ENCODE measurements around the gene MTA3.

The MTA3 gene

DNA sequence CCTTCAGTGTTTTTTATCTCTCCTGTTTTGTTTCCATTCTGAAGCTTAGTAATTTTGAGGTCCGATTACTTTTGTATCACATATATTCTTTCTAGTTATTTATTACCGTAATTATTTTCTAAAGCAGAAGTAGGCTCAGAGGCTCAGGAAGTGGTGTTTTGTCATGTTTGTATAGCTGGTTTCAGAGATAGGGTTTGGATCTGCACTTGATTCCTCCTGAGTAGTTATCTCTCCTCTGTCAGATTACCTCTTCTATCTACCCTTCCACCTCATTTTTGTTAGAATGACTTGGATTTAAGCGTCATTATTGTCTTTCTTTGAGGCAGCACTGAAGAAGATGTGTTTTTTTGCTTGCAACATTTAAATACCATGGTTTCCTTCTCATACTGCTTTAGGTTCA lies 95.4 kb downstream of the MTA3 start:
- Histone ChIP-seq H3K4me3 (ENCODE audit: insufficient read length, low read depth) (no peak overlapping the region), H3K36me3 (ENCODE audit: insufficient read depth, insufficient read length, low read length) (peaks cover 17% of the 10 kb centered on the region), H3K9me3 (ENCODE audit: insufficient read depth, low read length) (no peaks in the 10 kb centered on the region), H3K27me3 (ENCODE audit: insufficient read depth, insufficient read length) (no peaks in the 10 kb centered on the region), H3K9ac (ENCODE audit: insufficient read length, low read depth) (no peak overlapping the region), H3K4me1 (ENCODE audit: insufficient read depth, insufficient read length) (no peaks in the 10 kb centered on the region)
- no peak for TF ChIP-seq YY1 (IDR thresholded peaks at IDR 0.05; ENCODE audit: insufficient read depth, insufficient read length)
- no peak for DNase-seq (ENCODE audit: low read depth, low spot score)

DNA sequence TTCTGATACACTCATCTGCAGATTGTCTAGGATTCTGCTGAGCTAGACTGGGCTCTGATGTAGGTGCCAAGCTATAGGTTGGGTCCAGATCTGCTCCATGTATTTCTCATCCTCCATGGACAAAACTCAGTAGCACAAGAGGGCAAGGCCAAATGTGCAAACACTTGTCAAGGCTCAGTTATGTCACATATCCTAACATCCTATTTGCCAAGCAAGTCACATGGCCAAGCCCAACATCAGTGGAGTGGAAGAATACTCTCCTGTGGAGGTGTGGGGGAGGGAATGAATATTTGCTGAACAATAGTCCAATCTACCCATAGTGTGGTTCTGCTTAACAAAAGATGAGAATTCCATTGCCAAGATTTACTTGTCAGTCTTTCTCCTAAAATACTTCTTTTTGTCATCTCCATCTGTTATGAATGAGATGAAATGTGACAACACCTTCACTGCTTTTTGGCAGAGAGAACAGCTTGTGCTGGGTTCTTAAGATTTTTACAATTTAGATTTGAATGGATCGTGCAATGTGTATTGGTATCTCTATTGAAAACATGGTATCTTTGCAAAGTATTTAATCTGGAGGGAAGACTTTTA lies 105.7 kb downstream of the MTA3 start:
- no peak overlapping the region for H3K4me3 ChIP-seq (ENCODE audit: insufficient read length, low read depth)
- no peaks in the 10 kb centered on the region for H3K9me3 ChIP-seq (ENCODE audit: insufficient read depth, low read length)
- no peaks in the 10 kb centered on the region for H3K27me3 ChIP-seq (ENCODE audit: insufficient read depth, insufficient read length)
- peaks cover 8% of the 10 kb centered on the region for H3K36me3 ChIP-seq (ENCODE audit: insufficient read depth, insufficient read length, low read length)
- no peak for TF ChIP-seq YY1 (IDR thresholded peaks at IDR 0.05; ENCODE audit: insufficient read depth, insufficient read length)
- TF ChIP-seq SUZ12 (IDR thresholded peaks at IDR 0.05; ENCODE audit: extremely low read depth, insufficient read depth, insufficient read length): no peak
- no peak for TF ChIP-seq ZNF274 (IDR thresholded peaks at IDR 0.05; ENCODE audit: low read depth, low read length)
- H3K9ac ChIP-seq (ENCODE audit: insufficient read length, low read depth): no peak overlapping the region
- H3K4me1 ChIP-seq (ENCODE audit: insufficient read depth, insufficient read length): no peaks in the 10 kb centered on the region
- DNase-seq (ENCODE audit: low read depth, low spot score): no peak

DNA sequence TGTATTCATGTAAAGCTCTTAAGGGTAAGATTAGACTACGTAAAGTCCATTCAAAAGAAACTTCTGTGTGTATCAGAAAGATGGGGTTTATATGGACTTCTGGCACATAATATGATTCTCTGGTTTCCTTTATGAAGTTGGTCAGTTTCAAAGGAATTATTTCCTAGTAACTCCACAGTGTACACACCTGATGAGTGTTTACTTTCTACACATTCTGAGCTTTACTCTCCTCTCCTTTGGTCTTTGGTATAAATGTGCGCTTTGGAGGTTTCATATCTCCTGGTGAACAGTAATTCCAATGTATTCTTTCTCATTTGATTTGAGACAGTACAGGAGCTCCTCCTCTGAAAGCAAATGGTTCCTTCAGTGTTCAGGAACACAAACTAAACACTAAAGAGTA lies 107.4 kb downstream of the MTA3 start:
- TF ChIP-seq SUZ12 (IDR thresholded peaks at IDR 0.05; ENCODE audit: extremely low read depth, insufficient read depth, insufficient read length) (no peak), YY1 (IDR thresholded peaks at IDR 0.05; ENCODE audit: insufficient read depth, insufficient read length) (no peak), ZNF274 (IDR thresholded peaks at IDR 0.05; ENCODE audit: low read depth, low read length) (no peak)
- Histone ChIP-seq H3K9ac (ENCODE audit: insufficient read length, low read depth) (no peak overlapping the region), H3K9me3 (ENCODE audit: insufficient read depth, low read length) (no peaks in the 10 kb centered on the region), H3K4me3 (ENCODE audit: insufficient read length, low read depth) (no peak overlapping the region), H3K36me3 (ENCODE audit: insufficient read depth, insufficient read length, low read length) (peaks cover 8% of the 10 kb centered on the region), H3K27me3 (ENCODE audit: insufficient read depth, insufficient read length) (no peaks in the 10 kb centered on the region), H3K4me1 (ENCODE audit: insufficient read depth, insufficient read length) (no peaks in the 10 kb centered on the region)
- DNase-seq (ENCODE audit: low read depth, low spot score): no peak

DNA sequence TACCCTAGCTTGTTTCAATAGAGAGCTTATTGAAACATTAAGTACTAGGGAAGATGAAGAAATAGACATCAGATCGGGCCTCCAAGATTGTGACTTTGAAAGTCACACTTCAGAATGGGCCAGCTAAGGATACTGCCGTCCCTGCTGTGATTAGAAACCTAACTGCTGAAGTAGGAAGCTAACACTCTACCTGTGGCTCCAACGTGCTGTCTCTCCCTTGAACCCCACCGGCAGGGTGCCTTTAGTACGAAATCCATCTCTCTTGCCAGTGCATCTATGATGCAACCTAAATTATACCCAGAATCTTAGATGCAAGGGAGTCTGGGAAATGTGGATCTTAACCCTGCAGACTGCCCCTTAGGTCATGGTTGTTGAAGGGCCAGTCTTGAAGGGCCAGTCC lies 116.9 kb downstream of the MTA3 start:
- Histone ChIP-seq H3K36me3 (ENCODE audit: insufficient read depth, insufficient read length, low read length) (peaks cover 13% of the 10 kb centered on the region), H3K9ac (ENCODE audit: insufficient read length, low read depth) (no peak overlapping the region), H3K27me3 (ENCODE audit: insufficient read depth, insufficient read length) (no peaks in the 10 kb centered on the region), H3K9me3 (ENCODE audit: insufficient read depth, low read length) (no peaks in the 10 kb centered on the region), H3K4me3 (ENCODE audit: insufficient read length, low read depth) (no peak overlapping the region), H3K4me1 (ENCODE audit: insufficient read depth, insufficient read length) (no peaks in the 10 kb centered on the region)
- TF ChIP-seq SUZ12 (IDR thresholded peaks at IDR 0.05; ENCODE audit: extremely low read depth, insufficient read depth, insufficient read length) (no peak), YY1 (IDR thresholded peaks at IDR 0.05; ENCODE audit: insufficient read depth, insufficient read length) (no peak), ZNF274 (IDR thresholded peaks at IDR 0.05; ENCODE audit: low read depth, low read length) (no peak)
- DNase-seq (ENCODE audit: low read depth, low spot score): no peak

DNA sequence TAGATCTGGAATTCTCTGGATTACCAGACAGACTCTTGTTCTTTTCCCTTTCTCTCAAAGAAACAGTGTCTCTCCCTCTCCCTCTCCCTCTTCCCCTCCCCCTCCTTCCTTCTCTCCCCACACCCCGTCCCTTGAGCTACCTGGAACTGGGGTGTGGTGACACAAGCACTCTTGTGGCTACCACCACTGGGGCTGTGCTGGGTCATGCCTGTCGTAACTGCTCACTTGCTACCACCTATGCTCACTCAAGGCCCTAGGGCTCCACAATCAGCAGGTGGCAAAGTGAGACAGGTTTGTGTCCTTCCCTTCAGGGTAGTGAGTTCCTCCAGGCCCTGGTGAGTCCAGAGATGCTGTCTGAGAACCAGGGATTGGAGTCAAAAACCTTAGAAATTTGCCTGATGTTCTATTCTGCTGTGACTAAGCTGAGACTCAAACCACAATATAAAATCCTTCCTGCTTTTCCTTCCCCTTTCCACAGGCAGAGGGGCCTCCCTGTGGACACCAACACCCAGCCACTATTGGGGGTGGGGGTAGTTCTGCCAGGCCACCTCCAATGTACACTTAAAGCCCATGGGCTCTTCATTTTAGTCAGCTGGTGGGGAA lies 124.7 kb downstream of the MTA3 start:
- Histone ChIP-seq H3K36me3 (ENCODE audit: insufficient read depth, insufficient read length, low read length) (peaks cover 22% of the 10 kb centered on the region), H3K27me3 (ENCODE audit: insufficient read depth, insufficient read length) (no peaks in the 10 kb centered on the region), H3K9ac (ENCODE audit: insufficient read length, low read depth) (no peak overlapping the region), H3K9me3 (ENCODE audit: insufficient read depth, low read length) (no peaks in the 10 kb centered on the region), H3K4me3 (ENCODE audit: insufficient read length, low read depth) (no peak overlapping the region), H3K4me1 (ENCODE audit: insufficient read depth, insufficient read length) (no peaks in the 10 kb centered on the region)
- TF ChIP-seq ZNF274 (IDR thresholded peaks at IDR 0.05; ENCODE audit: low read depth, low read length) (no peak), YY1 (IDR thresholded peaks at IDR 0.05; ENCODE audit: insufficient read depth, insufficient read length) (no peak), SUZ12 (IDR thresholded peaks at IDR 0.05; ENCODE audit: extremely low read depth, insufficient read depth, insufficient read length) (no peak)
- no peak for DNase-seq (ENCODE audit: low read depth, low spot score)

GRCh38 chr2:42693688-42694479 lies 125.5 kb downstream of the MTA3 start:
- Histone ChIP-seq H3K27me3 (ENCODE audit: insufficient read depth, insufficient read length) (no peaks in the 10 kb centered on the region), H3K9me3 (ENCODE audit: insufficient read depth, low read length) (no peaks in the 10 kb centered on the region), H3K9ac (ENCODE audit: insufficient read length, low read depth) (no peak overlapping the region), H3K4me1 (ENCODE audit: insufficient read depth, insufficient read length) (no peaks in the 10 kb centered on the region), H3K4me3 (ENCODE audit: insufficient read length, low read depth) (no peak overlapping the region), H3K36me3 (ENCODE audit: insufficient read depth, insufficient read length, low read length) (peaks cover 22% of the 10 kb centered on the region)
- TF ChIP-seq YY1 (IDR thresholded peaks at IDR 0.05; ENCODE audit: insufficient read depth, insufficient read length) (no peak), SUZ12 (IDR thresholded peaks at IDR 0.05; ENCODE audit: extremely low read depth, insufficient read depth, insufficient read length) (no peak), ZNF274 (IDR thresholded peaks at IDR 0.05; ENCODE audit: low read depth, low read length) (no peak)
- no peak for DNase-seq (ENCODE audit: low read depth, low spot score)

DNA sequence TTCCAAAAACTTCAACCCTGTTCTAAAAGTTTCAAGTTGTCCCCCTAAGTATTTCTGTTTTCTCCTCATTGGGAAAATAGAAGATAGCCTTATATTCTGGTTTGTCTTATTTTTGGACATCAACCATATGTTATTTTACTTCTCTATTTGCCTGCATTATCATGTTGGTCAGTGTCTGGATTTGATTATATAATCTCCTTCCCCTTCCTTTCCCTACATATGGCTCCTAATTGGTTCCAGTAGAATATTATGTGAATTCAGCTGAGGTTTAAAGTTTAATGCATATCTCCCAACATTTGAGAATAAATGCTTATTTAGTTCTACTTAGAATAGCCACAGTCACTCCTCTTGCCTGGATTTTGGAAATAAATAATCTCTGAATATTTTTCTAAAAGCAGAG lies 128.6 kb downstream of the MTA3 start:
- Histone ChIP-seq H3K36me3 (ENCODE audit: insufficient read depth, insufficient read length, low read length) (peaks cover 19% of the 10 kb centered on the region), H3K4me3 (ENCODE audit: insufficient read length, low read depth) (no peak overlapping the region), H3K4me1 (ENCODE audit: insufficient read depth, insufficient read length) (no peaks in the 10 kb centered on the region), H3K27me3 (ENCODE audit: insufficient read depth, insufficient read length) (no peaks in the 10 kb centered on the region), H3K9ac (ENCODE audit: insufficient read length, low read depth) (no peak overlapping the region), H3K9me3 (ENCODE audit: insufficient read depth, low read length) (no peaks in the 10 kb centered on the region)
- no peak for DNase-seq (ENCODE audit: low read depth, low spot score)
- TF ChIP-seq SUZ12 (IDR thresholded peaks at IDR 0.05; ENCODE audit: extremely low read depth, insufficient read depth, insufficient read length) (no peak), YY1 (IDR thresholded peaks at IDR 0.05; ENCODE audit: insufficient read depth, insufficient read length) (no peak), ZNF274 (IDR thresholded peaks at IDR 0.05; ENCODE audit: low read depth, low read length) (no peak)
